Mesenchymal stem cell (in vitro differentiated cells and primary cell): ENCODE data around the gene HNF1B.

ENCODE experiments used
- DNase-seq: peaks from one replicate; pipeline ENCODE4 v3.0.0-alpha.2; 2013
- H2AFZ ChIP-seq: one replicate; pipeline ENCODE4 v1.6.1; 2013; ENCODE audit warnings: low read depth, mild to moderate bottlenecking, control low read depth, inconsistent platforms, low read length, moderate library complexity
- H2AK5ac ChIP-seq: 2 replicates; pipeline ENCODE4 v1.6.1; 2013; ENCODE audit warnings: low read length, moderate library complexity, mild to moderate bottlenecking, inconsistent platforms; ENCODE audit not compliant: severe bottlenecking
- H2BK120ac ChIP-seq: one replicate; pipeline ENCODE4 v1.6.1; 2013; ENCODE audit warnings: low read depth, mild to moderate bottlenecking, inconsistent platforms, low read length, moderate library complexity
- H2BK12ac ChIP-seq, 2 experiments: one replicate each; pipeline ENCODE4 v1.6.1; 2013; ENCODE audit warnings: inconsistent platforms in 2 of 2, low read length in 2 of 2, mild to moderate bottlenecking in 2 of 2, moderate library complexity in 2 of 2, control low read depth in 1 of 2
- H2BK15ac ChIP-seq: one replicate; pipeline ENCODE4 v1.6.1; 2013; ENCODE audit warnings: mild to moderate bottlenecking, low read depth, inconsistent platforms; ENCODE audit not compliant: poor library complexity, severe bottlenecking
- H2BK5ac ChIP-seq: 2 replicates; pipeline ENCODE4 v1.6.1; 2013; ENCODE audit warnings: low read depth, mild to moderate bottlenecking, low read length, control low read depth, inconsistent platforms; ENCODE audit not compliant: poor library complexity, severe bottlenecking
- H3K14ac ChIP-seq, 2 experiments: one replicate each; pipeline ENCODE4 v1.6.1; 2013; ENCODE audit warnings: inconsistent platforms in 2 of 2, low read length in 2 of 2, control low read depth in 1 of 2, mild to moderate bottlenecking in 1 of 2, moderate library complexity in 1 of 2
- H3K18ac ChIP-seq, 2 experiments: one replicate each; pipeline ENCODE4 v1.6.1; 2013; ENCODE audit warnings: inconsistent platforms in 2 of 2, low read length in 2 of 2, control low read depth in 1 of 2, low read depth in 1 of 2, mild to moderate bottlenecking in 1 of 2
- H3K23ac ChIP-seq, 2 experiments: one replicate each; pipeline ENCODE4 v1.6.1; 2013; ENCODE audit warnings: inconsistent platforms in 2 of 2, low read length in 2 of 2, mild to moderate bottlenecking in 2 of 2, moderate library complexity in 2 of 2, control low read depth in 1 of 2
- H3K27ac ChIP-seq: 2 replicates; pipeline ENCODE4 v1.5.1; 2013; ENCODE audit warnings: mild to moderate bottlenecking, moderate library complexity, low read length, control low read depth, inconsistent platforms; ENCODE audit not compliant: poor library complexity, severe bottlenecking
- H3K27me3 ChIP-seq, 2 experiments: 2 replicates each; pipeline versions ENCODE4 v1.6.1 to v1.7.0; 2013; ENCODE audit warnings: low read length in 2 of 2, mild to moderate bottlenecking in 2 of 2, moderate library complexity in 2 of 2, control low read depth in 1 of 2, inconsistent platforms in 1 of 2; ENCODE audit not compliant: control insufficient read depth in 1 of 2, insufficient read depth in 1 of 2
- H3K36me3 ChIP-seq, 2 experiments: 2 replicates each; pipeline versions ENCODE4 v1.6.1 to v1.7.0; 2013; ENCODE audit warnings: low read length in 2 of 2, control low read depth in 1 of 2, inconsistent platforms in 1 of 2, low read depth in 1 of 2, mild to moderate bottlenecking in 1 of 2; ENCODE audit not compliant: insufficient read depth in 2 of 2, control insufficient read depth in 1 of 2
- H3K4ac ChIP-seq, 2 experiments: one replicate each; pipeline ENCODE4 v1.6.1; 2013; ENCODE audit warnings: inconsistent platforms in 2 of 2, low read length in 2 of 2, mild to moderate bottlenecking in 2 of 2, moderate library complexity in 2 of 2, control low read depth in 1 of 2, low read depth in 1 of 2
- H3K4me1 ChIP-seq: 2 replicates; pipeline ENCODE4 v1.6.1; 2013; ENCODE audit warnings: low read depth, low read length, control low read depth; ENCODE audit not compliant: control insufficient read depth, insufficient read depth
- H3K4me2 ChIP-seq: 2 replicates; pipeline ENCODE4 v1.6.1; 2013; ENCODE audit warnings: low read length, mild to moderate bottlenecking, inconsistent platforms; ENCODE audit not compliant: poor library complexity, severe bottlenecking
- H3K4me3 ChIP-seq, 2 experiments: 2 replicates each; pipeline versions ENCODE4 v1.5.1 to v1.7.0; 2013; ENCODE audit warnings: low read length in 2 of 2, mild to moderate bottlenecking in 2 of 2, control low read depth in 1 of 2, low read depth in 1 of 2; ENCODE audit not compliant: insufficient read depth in 1 of 2
- H3K79me1 ChIP-seq: replicated peaks from 2 replicates; pipeline ENCODE4 v1.6.1; 2013; ENCODE audit warnings: mild to moderate bottlenecking, control low read depth, low read length, inconsistent platforms; ENCODE audit not compliant: poor library complexity, severe bottlenecking
- H3K9ac ChIP-seq: 2 replicates; pipeline ENCODE4 v1.7.0; 2013; ENCODE audit warnings: mild to moderate bottlenecking, low read length, moderate library complexity
- H3K9me3 ChIP-seq: 2 replicates; pipeline ENCODE4 v1.7.0; 2013; ENCODE audit warnings: mild to moderate bottlenecking, low read length; ENCODE audit not compliant: control insufficient read depth
- H4K8ac ChIP-seq: one replicate; pipeline ENCODE4 v1.6.1; 2013; ENCODE audit warnings: inconsistent platforms, mild to moderate bottlenecking, low read length, moderate library complexity
- H4K91ac ChIP-seq: one replicate; pipeline ENCODE4 v1.6.1; 2013; ENCODE audit warnings: mild to moderate bottlenecking, low read length, inconsistent platforms
- WGBS: methylation state at CpG from one replicate; pipeline ENCODE4 v1.1.7; 2013; ENCODE audit warnings: mixed read lengths; 5-methylcytosine and 5-hydroxymethylcytosine counted together

The HNF1B gene

GRCh38 chr17:37697381-37697780, 47.5 kb downstream of the HNF1B start:
- Histone ChIP-seq H3K4me1 (peaks cover 35% of the 10 kb centered on the region), H3K79me1 (peaks cover 9% of the 10 kb centered on the region), H3K9me3 (peaks cover 4% of the 10 kb centered on the region), H3K23ac (no peak overlapping the region), H3K9ac (no peak overlapping the region), H4K91ac (no peak overlapping the region), H3K36me3 (peaks cover 0 to 72% of the 10 kb centered on the region in 2 experiments), H3K27ac (peak overlapping the region; percentile 89), H3K18ac (no peak overlapping the region), H3K14ac (no peak overlapping the region), H2AK5ac (peak overlapping the region; percentile 77), H2BK5ac (no peak overlapping the region), H3K4me3 (no peak overlapping the region), H4K8ac (no peak overlapping the region), H2BK12ac (no peak overlapping the region), H3K27me3 (peaks cover 0 to 34% of the 10 kb centered on the region in 2 experiments), H3K4ac (no peak overlapping the region), H2AFZ (no peak overlapping the region), H2BK120ac (no peak overlapping the region), H2BK15ac (no peak overlapping the region), H3K4me2 (no peak overlapping the region)
- no peak for DNase-seq
- 88% methylated on average over 7 of the region's 8 CpGs for whole genome bisulfite sequencing

GRCh38 chr17:37696366-37696765, 48.5 kb downstream of the HNF1B start:
- Histone ChIP-seq H3K9ac (no peak overlapping the region), H3K18ac (no peak overlapping the region), H3K79me1 (peaks cover 11% of the 10 kb centered on the region), H3K4me2 (no peak overlapping the region), H3K23ac (no peak overlapping the region), H2AFZ (no peak overlapping the region), H2BK5ac (no peak overlapping the region), H3K4me3 (no peak overlapping the region), H2BK120ac (no peak overlapping the region), H3K4me1 (peaks cover 35% of the 10 kb centered on the region), H2AK5ac (no peak overlapping the region), H3K36me3 (peaks cover 0 to 70% of the 10 kb centered on the region in 2 experiments), H4K91ac (no peak overlapping the region), H3K9me3 (peaks cover 4% of the 10 kb centered on the region), H3K4ac (no peak overlapping the region), H3K14ac (no peak overlapping the region), H2BK12ac (no peak overlapping the region), H3K27ac (peak overlapping the region; percentile 19), H4K8ac (no peak overlapping the region), H3K27me3 (peaks cover 0 to 31% of the 10 kb centered on the region in 2 experiments), H2BK15ac (no peak overlapping the region)
- DNase-seq = no peak
- 96% methylated on average over 7 of the region's 7 CpGs for WGBS

DNA sequence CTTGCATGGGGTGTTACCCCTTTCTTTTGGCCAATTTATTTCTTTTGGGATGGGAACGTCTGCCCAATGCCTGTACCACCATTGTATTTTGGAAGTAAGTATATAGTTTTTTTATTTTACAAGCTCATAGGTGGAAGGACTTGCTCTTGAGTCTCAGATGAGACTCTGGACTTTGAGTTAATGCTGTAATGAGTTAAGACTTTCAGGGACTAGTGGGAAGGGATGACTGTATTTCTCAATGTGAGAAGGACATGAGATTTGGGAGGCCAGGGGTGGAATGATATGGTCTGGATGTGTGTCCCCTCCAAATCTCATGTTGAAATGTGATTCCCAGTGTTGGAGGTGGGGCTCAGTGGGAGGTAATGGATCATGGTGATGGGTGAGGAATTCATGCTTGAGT, 49.1 kb downstream of the HNF1B start:
- H2AK5ac ChIP-seq = no peak overlapping the region
- H3K4ac ChIP-seq = no peak overlapping the region
- DNase-seq = no peak
- no peak overlapping the region for H2BK15ac ChIP-seq
- H2AFZ ChIP-seq = no peak overlapping the region
- H3K9ac ChIP-seq = no peak overlapping the region
- no peak overlapping the region for H3K14ac ChIP-seq
- 88% methylated on average over 1 of the region's 1 CpG for WGBS
- H3K36me3 ChIP-seq = peaks cover 0 to 70% of the 10 kb centered on the region in 2 experiments
- no peak overlapping the region for H3K4me3 ChIP-seq
- peaks cover 0 to 34% of the 10 kb centered on the region in 2 experiments for H3K27me3 ChIP-seq
- H3K79me1 ChIP-seq = peaks cover 11% of the 10 kb centered on the region
- H3K23ac ChIP-seq = no peak overlapping the region
- H2BK120ac ChIP-seq = no peak overlapping the region
- H3K18ac ChIP-seq = no peak overlapping the region
- H4K91ac ChIP-seq = no peak overlapping the region
- no peak overlapping the region for H3K4me2 ChIP-seq
- peaks cover 4% of the 10 kb centered on the region for H3K9me3 ChIP-seq
- no peak overlapping the region for H4K8ac ChIP-seq
- peak overlapping the region; percentile 68 for H3K27ac ChIP-seq
- peaks cover 31% of the 10 kb centered on the region for H3K4me1 ChIP-seq
- no peak overlapping the region for H2BK5ac ChIP-seq
- no peak overlapping the region for H2BK12ac ChIP-seq

- Histone ChIP-seq H3K79me1 (peaks cover 13% of the 10 kb centered on the region), H3K4me3 (no peak overlapping the region), H3K27ac (peak overlapping the region; percentile 68), H4K8ac (no peak overlapping the region), H2AFZ (no peak overlapping the region), H3K4me2 (no peak overlapping the region), H2AK5ac (no peak overlapping the region), H3K18ac (no peak overlapping the region), H3K23ac (no peak overlapping the region), H3K27me3 (peaks cover 0 to 44% of the 10 kb centered on the region in 2 experiments), H3K4me1 (peaks cover 30% of the 10 kb centered on the region), H2BK15ac (no peak overlapping the region), H2BK12ac (no peak overlapping the region), H4K91ac (no peak overlapping the region), H3K9ac (no peak overlapping the region), H3K9me3 (peaks cover 4% of the 10 kb centered on the region), H2BK5ac (no peak overlapping the region), H2BK120ac (no peak overlapping the region), H3K14ac (no peak overlapping the region), H3K4ac (no peak overlapping the region), H3K36me3 (peaks cover 0 to 68% of the 10 kb centered on the region in 2 experiments)
- WGBS = 91% methylated on average over 3 of the region's 3 CpGs
- DNase-seq = no peak
These were observed 50.1 kb downstream of the HNF1B start for GRCh38 chr17:37694734-37695133.
